GM13977 (cell line): Measurements from ENCODE around the gene SLC30A1.

Source experiments
- DNase-seq: peaks from one replicate; pipeline ENCODE4 v3.0.0; 2012; ENCODE audit warnings: low spot score
- CTCF ChIP-seq: IDR thresholded peaks from 2 replicates; pipeline ENCODE4 v1.5.1; 2012; ENCODE audit warnings: mild to moderate bottlenecking, control low read depth; ENCODE audit not compliant: insufficient read depth; ENCODE audit errors: extremely low read depth, missing control alignments
- in situ Hi-C: fragments of 300-500 bp; cut with MboI; formaldehyde crosslinking; loops from one replicate; pipeline ENCODE4 v1.12.0; 2022; ENCODE audit warnings: low sequenced_read_pairs, low pct_unique_long_range_greater_than_20kb, mixed read lengths, inconsistent platforms; ENCODE audit not compliant: unreplicated experiment

SLC30A1 gene

GRCh38 chr1:211531194-211532087 lies 47.5 kb downstream of the SLC30A1 start:
- in situ Hi-C loops = no loop called here
- no peak for DNase-seq
- TF ChIP-seq CTCF = no peak

- TF ChIP-seq CTCF = no peak
- in situ Hi-C loops = no loop called here
- no peak for DNase-seq
Observed at GRCh38 chr1:211530102-211530501, 48.9 kb downstream of the SLC30A1 start.

GRCh38 chr1:211529453-211529852 lies 49.5 kb downstream of the SLC30A1 start:
- no peak for TF ChIP-seq CTCF
- DNase-seq = no peak

GRCh38 chr1:211529011-211529410 lies 50.0 kb downstream of the SLC30A1 start:
- in situ Hi-C loops = no loop called here
- DNase-seq = no peak
- no peak for TF ChIP-seq CTCF

More at GRCh38 chr1:211529453-211529852, 49.5 kb downstream of the SLC30A1 start:
- in situ Hi-C loops = no loop called here

GRCh38 chr1:211527888-211528287 lies 51.1 kb downstream of the SLC30A1 start:
- in situ Hi-C loops = no loop called here
- TF ChIP-seq CTCF = no peak
- no peak for DNase-seq

GRCh38 chr1:211527006-211527405 lies 52.0 kb downstream of the SLC30A1 start:
- peak; percentile 59 for DNase-seq
- no peak for TF ChIP-seq CTCF
- in situ Hi-C loops = no loop called here
